Body of pancreas (tissue), 4 donors: ENCODE measurements around the gene IFNL1.

Experiments used
- CTCF ChIP-seq, 7 experiments: fragments of 450-650 bp in 4 of 7; fragments of 200-600 bp in 3 of 7; sonication (generic) in 3 of 7; IDR thresholded peaks; one replicate each; pipeline ENCODE4 v1.5.1; 2016 to 2019; ENCODE audit warnings: antibody characterized with exemption in 7 of 7
- POLR2A ChIP-seq, 3 donors: fragments of 450-650 bp; IDR thresholded peaks; one replicate each; pipeline ENCODE4 v1.6.1; 2016; ENCODE audit warnings: antibody characterized with exemption in 3 of 3, mild to moderate bottlenecking in 2 of 3

GRCh38 chr19:39341719-39342604 is 45.8 kb downstream of the IFNL1 start, which contains the start of gene SAMD4B:
- TF ChIP-seq CTCF (IDR thresholded peaks at IDR 0.05) (peak; percentile 77 to 97 (median 86)), POLR2A (IDR thresholded peaks at IDR 0.05) (peak; percentile 69 to 96 (median 95))
